GM12864 (cell line): ENCODE data around the gene NOL4L.

Experiments used
- DNase-seq: peaks from one replicate; pipeline ENCODE4 v3.0.0-alpha.2; 2011; ENCODE audit warnings: low read depth
- H3K4me3 ChIP-seq: 2 replicates; pipeline ENCODE4 v1.5.1; 2011; ENCODE audit warnings: mild to moderate bottlenecking, low read depth, low read length, control low read depth
- CTCF ChIP-seq: IDR thresholded peaks from 2 replicates; pipeline ENCODE4 v1.5.1; 2011; ENCODE audit warnings: low read depth, mild to moderate bottlenecking, moderate library complexity, low read length, control low read depth, inconsistent platforms; ENCODE audit errors: missing control alignments

The NOL4L gene

GRCh38 chr20:32455901-32456701 is 129.0 kb downstream of the NOL4L start:
- no peak overlapping the region for H3K4me3 ChIP-seq
- TF ChIP-seq CTCF = no peak
- no peak for DNase-seq

GRCh38 chr20:32455171-32455900 is 129.8 kb downstream of the NOL4L start:
- no peak for DNase-seq
- no peak for TF ChIP-seq CTCF
- H3K4me3 ChIP-seq = no peak overlapping the region

GRCh38 chr20:32454164-32455145 is 130.7 kb downstream of the NOL4L start:
- TF ChIP-seq CTCF = no peak
- no peak for DNase-seq
- no peak overlapping the region for H3K4me3 ChIP-seq

- no peak for DNase-seq
These were observed 131.5 kb downstream of the NOL4L start for GRCh38 chr20:32453467-32454163.

GRCh38 chr20:32452776-32453466 is 132.2 kb downstream of the NOL4L start:
- no peak for TF ChIP-seq CTCF
- no peak overlapping the region for H3K4me3 ChIP-seq
- no peak for DNase-seq

More at GRCh38 chr20:32453467-32454163, 131.5 kb downstream of the NOL4L start:
- TF ChIP-seq CTCF = no peak
- H3K4me3 ChIP-seq = no peak overlapping the region
